HUES48 (cell line): ENCODE results near the gene GATM.
"Not testable (repeated sequence)": the region's sequence is repeated elsewhere in the genome, so short reads cannot be mapped to it uniquely, and the experiment has no call there.

Source experiments
- H3K27ac ChIP-seq: one replicate; pipeline ENCODE4 v1.7.0; 2013; ENCODE audit warnings: low read depth, low read length, inconsistent platforms
- H3K27me3 ChIP-seq: 2 replicates; pipeline ENCODE4 v1.6.1; 2013; ENCODE audit warnings: mild to moderate bottlenecking, low read length; ENCODE audit not compliant: control insufficient read depth, insufficient read depth
- H3K36me3 ChIP-seq: 2 replicates; pipeline ENCODE4 v1.6.1; 2013; ENCODE audit warnings: low read length; ENCODE audit not compliant: control insufficient read depth, insufficient read depth
- H3K4me1 ChIP-seq: 2 replicates; pipeline ENCODE4 v1.6.1; 2013; ENCODE audit warnings: mild to moderate bottlenecking, low read length; ENCODE audit not compliant: control insufficient read depth, insufficient read depth
- H3K4me3 ChIP-seq: 2 replicates; pipeline ENCODE4 v1.5.1; 2013; ENCODE audit warnings: mild to moderate bottlenecking, low read depth, low read length
- H3K9ac ChIP-seq: 2 replicates; pipeline ENCODE4 v1.6.1; 2013; ENCODE audit warnings: mild to moderate bottlenecking, low read depth, low read length, moderate library complexity
- H3K9me3 ChIP-seq: 2 replicates; pipeline ENCODE4 v1.6.1; 2013; ENCODE audit warnings: low read length; ENCODE audit not compliant: control insufficient read depth, insufficient read depth

GATM gene

GRCh38 chr15:45372041-45372995 lies 6.0 kb downstream of the GATM start:
- Histone ChIP-seq H3K9ac (no peak overlapping the region), H3K4me3 (no peak overlapping the region), H3K27me3 (peaks cover 17% of the 10 kb centered on the region), H3K4me1 (peaks cover 15% of the 10 kb centered on the region), H3K9me3 (no peaks in the 10 kb centered on the region), H3K36me3 (no peaks in the 10 kb centered on the region), H3K27ac (no peak overlapping the region)

GRCh38 chr15:45371546-45371945 lies 6.8 kb downstream of the GATM start:
- H3K9ac ChIP-seq, result no peak overlapping the region
- H3K9me3 ChIP-seq, result no peaks in the 10 kb centered on the region
- H3K4me1 ChIP-seq, result peaks cover 15% of the 10 kb centered on the region
- H3K27me3 ChIP-seq, result peaks cover 9% of the 10 kb centered on the region
- H3K36me3 ChIP-seq, result no peaks in the 10 kb centered on the region
- H3K4me3 ChIP-seq, result no peak overlapping the region
- no peak overlapping the region for H3K27ac ChIP-seq

- not testable (repeated sequence) for H3K27me3 ChIP-seq, H3K9me3 ChIP-seq, H3K9ac ChIP-seq, H3K4me3 ChIP-seq, H3K36me3 ChIP-seq, H3K27ac ChIP-seq
- H3K4me1 ChIP-seq, result peaks cover 15% of the 10 kb centered on the region
Observed at GRCh38 chr15:45370042-45370441, 8.3 kb downstream of the GATM start.

GRCh38 chr15:45367222-45367621 lies 11.1 kb downstream of the GATM start:
- not testable (repeated sequence) for H3K36me3 ChIP-seq, H3K4me3 ChIP-seq, H3K4me1 ChIP-seq, H3K9ac ChIP-seq, H3K27me3 ChIP-seq, H3K9me3 ChIP-seq, H3K27ac ChIP-seq

GRCh38 chr15:45364271-45364670 lies 14.1 kb downstream of the GATM start:
- Histone ChIP-seq H3K9me3 (no peaks in the 10 kb centered on the region), H3K4me3 (no peak overlapping the region), H3K4me1 (no peaks in the 10 kb centered on the region), H3K27ac (no peak overlapping the region), H3K36me3 (no peaks in the 10 kb centered on the region; the same call in 1 of the 2 replicates), H3K9ac (no peak overlapping the region), H3K27me3 (no peaks in the 10 kb centered on the region)

- H3K27me3 ChIP-seq, result no peaks in the 10 kb centered on the region
- H3K4me3 ChIP-seq, result no peak overlapping the region
- no peak overlapping the region for H3K9ac ChIP-seq
- no peak overlapping the region for H3K27ac ChIP-seq
- H3K9me3 ChIP-seq, result no peaks in the 10 kb centered on the region
- H3K4me1 ChIP-seq, result no peaks in the 10 kb centered on the region
- no peaks in the 10 kb centered on the region; the same call in 1 of the 2 replicates for H3K36me3 ChIP-seq
Observed at GRCh38 chr15:45363801-45364200, 14.5 kb downstream of the GATM start.

GRCh38 chr15:45363334-45363733 lies 15.0 kb downstream of the GATM start:
- Histone ChIP-seq H3K9me3 (no peaks in the 10 kb centered on the region), H3K36me3 (no peaks in the 10 kb centered on the region; the same call in 1 of the 2 replicates), H3K27me3 (no peaks in the 10 kb centered on the region), H3K9ac (no peak overlapping the region), H3K4me1 (no peaks in the 10 kb centered on the region), H3K4me3 (no peak overlapping the region), H3K27ac (no peak overlapping the region)

GRCh38 chr15:45362419-45362818 lies 15.9 kb downstream of the GATM start:
- Histone ChIP-seq H3K4me3 (no peak overlapping the region), H3K9ac (no peak overlapping the region), H3K27me3 (no peaks in the 10 kb centered on the region)

GRCh38 chr15:45361878-45362277 lies 16.5 kb downstream of the GATM start:
- Histone ChIP-seq H3K9me3 (no peaks in the 10 kb centered on the region), H3K9ac (no peak overlapping the region), H3K27me3 (no peaks in the 10 kb centered on the region), H3K4me1 (no peaks in the 10 kb centered on the region), H3K4me3 (no peak overlapping the region), H3K36me3 (no peaks in the 10 kb centered on the region; the same call in 1 of the 2 replicates), H3K27ac (no peak overlapping the region)

More at GRCh38 chr15:45362419-45362818, 15.9 kb downstream of the GATM start:
- no peaks in the 10 kb centered on the region for H3K4me1 ChIP-seq
- no peak overlapping the region for H3K27ac ChIP-seq
- H3K36me3 ChIP-seq, result no peaks in the 10 kb centered on the region; the same call in 1 of the 2 replicates
- no peaks in the 10 kb centered on the region for H3K9me3 ChIP-seq

GRCh38 chr15:45355860-45356259 lies 22.5 kb downstream of the GATM start:
- no peak overlapping the region for H3K9ac ChIP-seq
- H3K4me1 ChIP-seq, result no peaks in the 10 kb centered on the region
- H3K4me3 ChIP-seq, result no peak overlapping the region
- H3K27me3 ChIP-seq, result no peaks in the 10 kb centered on the region
- no peaks in the 10 kb centered on the region for H3K36me3 ChIP-seq
- no peaks in the 10 kb centered on the region for H3K9me3 ChIP-seq
- H3K27ac ChIP-seq, result no peak overlapping the region

- no peak overlapping the region for H3K4me3 ChIP-seq
- no peaks in the 10 kb centered on the region for H3K27me3 ChIP-seq
- no peaks in the 10 kb centered on the region for H3K4me1 ChIP-seq
- no peak overlapping the region for H3K27ac ChIP-seq
- H3K9me3 ChIP-seq, result no peaks in the 10 kb centered on the region
- H3K9ac ChIP-seq, result no peak overlapping the region
- no peaks in the 10 kb centered on the region for H3K36me3 ChIP-seq
Observed at GRCh38 chr15:45354711-45355110, 23.6 kb downstream of the GATM start.
